Measurements from ENCODE around the gene RGS6.

DNA sequence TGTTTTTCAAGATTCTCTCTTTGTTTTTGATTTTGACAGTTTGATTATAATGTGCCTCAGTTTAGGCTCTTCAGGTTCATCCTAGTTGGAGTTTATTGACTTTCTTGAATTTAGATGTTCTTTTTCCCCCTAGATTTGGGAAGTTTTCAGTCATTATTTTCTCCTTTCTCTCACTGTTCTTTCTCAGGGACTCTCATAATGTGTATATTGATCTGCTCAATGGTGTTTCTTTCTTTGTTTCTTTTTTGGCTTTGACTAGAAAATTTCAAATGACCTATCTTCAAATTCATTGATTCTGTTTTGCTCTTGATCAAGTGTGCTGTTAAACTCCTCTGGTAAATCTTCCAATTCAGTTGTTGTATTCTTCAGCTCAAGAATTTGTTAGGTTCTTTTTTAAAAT is 108.3 kb downstream of the RGS6 start:
- no peak for TF ChIP-seq EZH2 (IDR thresholded peaks at IDR 0.05; ENCODE audit: borderline replicate concordance, low read length)
- TF ChIP-seq, protein P1, sequence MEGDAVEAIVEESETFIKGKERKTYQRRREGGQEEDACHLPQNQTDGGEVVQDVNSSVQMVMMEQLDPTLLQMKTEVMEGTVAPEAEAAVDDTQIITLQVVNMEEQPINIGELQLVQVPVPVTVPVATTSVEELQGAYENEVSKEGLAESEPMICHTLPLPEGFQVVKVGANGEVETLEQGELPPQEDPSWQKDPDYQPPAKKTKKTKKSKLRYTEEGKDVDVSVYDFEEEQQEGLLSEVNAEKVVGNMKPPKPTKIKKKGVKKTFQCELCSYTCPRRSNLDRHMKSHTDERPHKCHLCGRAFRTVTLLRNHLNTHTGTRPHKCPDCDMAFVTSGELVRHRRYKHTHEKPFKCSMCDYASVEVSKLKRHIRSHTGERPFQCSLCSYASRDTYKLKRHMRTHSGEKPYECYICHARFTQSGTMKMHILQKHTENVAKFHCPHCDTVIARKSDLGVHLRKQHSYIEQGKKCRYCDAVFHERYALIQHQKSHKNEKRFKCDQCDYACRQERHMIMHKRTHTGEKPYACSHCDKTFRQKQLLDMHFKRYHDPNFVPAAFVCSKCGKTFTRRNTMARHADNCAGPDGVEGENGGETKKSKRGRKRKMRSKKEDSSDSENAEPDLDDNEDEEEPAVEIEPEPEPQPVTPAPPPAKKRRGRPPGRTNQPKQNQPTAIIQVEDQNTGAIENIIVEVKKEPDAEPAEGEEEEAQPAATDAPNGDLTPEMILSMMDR (IDR thresholded peaks at IDR 0.05; ENCODE audit: low read length), result no peak

Data from OCI-LY1 (cell line).